ENCODE data around the gene ADORA2A. TPM values are rescaled to one million over a fixed set of nuclear protein-coding genes. Genes with fewer than 3 reads are reported as not detected.

ADORA2A gene
- total and polyA plus RNA-seq, 2 of the 8 experiments (the other 6 are each of a cell fraction or from before 2014, with no cell fraction given), result 7.1 to 20.3 TPM

DNA sequence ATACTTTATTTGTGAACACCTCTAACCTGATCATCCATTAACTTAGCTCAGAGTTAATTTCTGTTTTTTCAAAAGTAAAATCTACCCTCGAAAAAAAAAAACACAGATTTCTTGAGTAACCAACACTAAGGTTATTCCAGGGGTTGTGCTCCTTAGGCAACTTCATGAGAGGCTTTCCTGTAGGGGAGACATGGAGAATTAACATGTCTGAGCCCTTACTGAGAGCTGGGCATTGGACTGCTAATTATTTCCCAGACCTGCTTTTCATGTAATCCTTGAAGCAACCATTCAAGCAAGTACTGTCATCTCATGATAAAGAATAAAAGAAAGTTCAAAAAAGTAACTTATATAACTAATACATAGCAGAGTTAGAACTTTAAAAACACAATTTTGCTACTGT, 54.2 kb downstream of the ADORA2A start:
- Histone ChIP-seq H2BK120ac (replicated peaks; ENCODE audit: low read depth, low read length) (no peak overlapping the region), H3K14ac (ENCODE audit: insufficient read length) (no peak overlapping the region), H3K27me3 (replicated peaks in 1 of 4; ENCODE audit: control insufficient read depth in 3 of 4, extremely low read depth in 1 of 4, insufficient read depth in 3 of 4, low read length in 3 of 4) (no peaks in the 10 kb centered on the region), H4K8ac (ENCODE audit: extremely low read depth, insufficient read depth, low read length) (no peak overlapping the region), H2BK5ac (ENCODE audit: low read depth, low read length) (no peak overlapping the region), H3K79me2 (ENCODE audit: control insufficient read depth in 1 of 2, insufficient read depth in 2 of 2, low read length in 2 of 2) (no peaks in the 10 kb centered on the region), H3K9ac (replicated peaks in 1 of 4; ENCODE audit: extremely low read depth in 1 of 4, low read depth in 3 of 4, low read length in 3 of 4) (no peak overlapping the region), H3K36me3 (ENCODE audit: control insufficient read depth in 2 of 4, insufficient read depth in 4 of 4, low read length in 3 of 4) (no peaks in the 10 kb centered on the region), H3K4me1 (replicated peaks in 1 of 4; ENCODE audit: control insufficient read depth in 3 of 4, insufficient read depth in 4 of 4, low read length in 3 of 4) (no peaks in the 10 kb centered on the region; a peak in 2 of 7 replicates), H4K91ac (replicated peaks; ENCODE audit: insufficient read length, low read length) (no peak overlapping the region), H3K4me3 (ENCODE audit: extremely low read depth in 1 of 4, insufficient read depth in 2 of 4, low read depth in 3 of 4, low read length in 4 of 4) (no peak overlapping the region), H3K23ac (ENCODE audit: insufficient read length) (no peak overlapping the region), H3K4ac (replicated peaks; ENCODE audit: insufficient read length, low read depth, low read length) (no peak overlapping the region), H2BK20ac (ENCODE audit: low read length) (no peak overlapping the region), H2BK12ac (ENCODE audit: low read depth, low read length) (no peak overlapping the region), H3K4me2 (ENCODE audit: insufficient read depth in 1 of 2, low read depth in 2 of 2, low read length in 2 of 2) (no peak overlapping the region), H3K79me1 (ENCODE audit: low read depth, low read length) (no peaks in the 10 kb centered on the region), H2AK5ac (ENCODE audit: low read depth, low read length) (no peak overlapping the region), H4K5ac (ENCODE audit: insufficient read length, low read depth, low read length) (no peak overlapping the region), H3K23me2 (ENCODE audit: low read depth, low read length) (no peaks in the 10 kb centered on the region), H2BK15ac (ENCODE audit: low read length) (no peak overlapping the region), H3K56ac (replicated peaks; ENCODE audit: insufficient read length, low read depth, low read length) (no peak overlapping the region), H4K20me1 (replicated peaks in 1 of 2; ENCODE audit: control insufficient read depth in 1 of 2, insufficient read depth in 2 of 2, low read length in 2 of 2) (no peaks in the 10 kb centered on the region), H2AFZ (ENCODE audit: low read length) (no peak overlapping the region), H3K9me3 (ENCODE audit: insufficient read depth in 2 of 2, low read depth in 1 of 2, low read length in 1 of 2) (no peaks in the 10 kb centered on the region), H3K18ac (ENCODE audit: extremely low read depth, low read length) (no peak overlapping the region), H3K27ac (ENCODE audit: low read depth, low read length) (no peak overlapping the region)
- FAIRE-seq, result no peak
- ChIA-PET POLR2A (ENCODE audit: partially characterized antibody) (interaction anchor here (1.3 kb wide), 1 partner anchor 131 kb away, joined by 3 read pairs; no protein-coding TSS in a partner anchor), CTCF (ENCODE audit: partially characterized antibody) (interaction anchor here (0.6 to 2.0 kb wide), 2 partner anchors 21 to 43 kb away, joined by 3 to 5 read pairs; no protein-coding TSS in a partner anchor)
- no peak for DNase-seq (ENCODE audit: low read depth in 1 of 2, low spot score in 2 of 2)
- WGBS, 2 experiments (ENCODE audit: extremely low coverage in 1 of 2, insufficient coverage in 1 of 2, insufficient read length in 1 of 2, insufficient replicate concordance in 2 of 2, low coverage in 1 of 2, low lambda C conversion rate in 2 of 2, missing lambda C conversion rate in 1 of 2), result 64% methylated on average over 1 of the region's 1 CpG; no CpG with 5 or more reads in 1 of the 2 experiments
- TF ChIP-seq, protein P1, sequence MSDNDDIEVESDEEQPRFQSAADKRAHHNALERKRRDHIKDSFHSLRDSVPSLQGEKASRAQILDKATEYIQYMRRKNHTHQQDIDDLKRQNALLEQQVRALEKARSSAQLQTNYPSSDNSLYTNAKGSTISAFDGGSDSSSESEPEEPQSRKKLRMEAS (IDR thresholded peaks at IDR 0.05), result no peak
- no peak for TF ChIP-seq ZNF274 (IDR thresholded peaks at IDR 0.05; ENCODE audit: borderline replicate concordance, extremely low read depth, low read length)
- TF ChIP-seq SIRT6 (IDR thresholded peaks at IDR 0.05; ENCODE audit: low read length), result no peak
- TF ChIP-seq SIN3A (conservative IDR thresholded peaks at IDR 0.05 in 1 of 2, IDR thresholded peaks at IDR 0.05 in 1 of 2; ENCODE audit: low read depth in 1 of 2, low read length in 2 of 2), result no peak
- TF ChIP-seq RAD21 (IDR thresholded peaks at IDR 0.05 in 1 of 2, conservative IDR thresholded peaks at IDR 0.05 in 1 of 2; ENCODE audit: low read depth in 2 of 2, low read length in 2 of 2), result no peak
- no peak for TF ChIP-seq CEBPB (IDR thresholded peaks at IDR 0.05; ENCODE audit: low read depth, low read length)
- no peak for TF ChIP-seq TCF12 (IDR thresholded peaks at IDR 0.05; ENCODE audit: low read depth, low read length)
- TF ChIP-seq JUN (IDR thresholded peaks at IDR 0.05; ENCODE audit: low read depth, low read length), result no peak
- no peak for TF ChIP-seq SRF (IDR thresholded peaks at IDR 0.05; ENCODE audit: low read depth, low read length)
- no peak for TF ChIP-seq KDM5A (IDR thresholded peaks at IDR 0.05; ENCODE audit: low read length)
- no peak for TF ChIP-seq TAF1 (IDR thresholded peaks at IDR 0.05; ENCODE audit: low read depth, low read length)
- no peak for TF ChIP-seq RXRA (IDR thresholded peaks at IDR 0.05; ENCODE audit: insufficient read depth, low read depth, low read length)
- TF ChIP-seq YY1 (IDR thresholded peaks at IDR 0.05; ENCODE audit: low read depth, low read length), result no peak
- TF ChIP-seq SAP30 (IDR thresholded peaks at IDR 0.05; ENCODE audit: insufficient read depth, insufficient replicate concordance, low read length), result no peak
- TF ChIP-seq TEAD4 (IDR thresholded peaks at IDR 0.05; ENCODE audit: low read depth, low read length), result no peak
